ENCODE data around the gene TNPO3.

Gene TNPO3

DNA sequence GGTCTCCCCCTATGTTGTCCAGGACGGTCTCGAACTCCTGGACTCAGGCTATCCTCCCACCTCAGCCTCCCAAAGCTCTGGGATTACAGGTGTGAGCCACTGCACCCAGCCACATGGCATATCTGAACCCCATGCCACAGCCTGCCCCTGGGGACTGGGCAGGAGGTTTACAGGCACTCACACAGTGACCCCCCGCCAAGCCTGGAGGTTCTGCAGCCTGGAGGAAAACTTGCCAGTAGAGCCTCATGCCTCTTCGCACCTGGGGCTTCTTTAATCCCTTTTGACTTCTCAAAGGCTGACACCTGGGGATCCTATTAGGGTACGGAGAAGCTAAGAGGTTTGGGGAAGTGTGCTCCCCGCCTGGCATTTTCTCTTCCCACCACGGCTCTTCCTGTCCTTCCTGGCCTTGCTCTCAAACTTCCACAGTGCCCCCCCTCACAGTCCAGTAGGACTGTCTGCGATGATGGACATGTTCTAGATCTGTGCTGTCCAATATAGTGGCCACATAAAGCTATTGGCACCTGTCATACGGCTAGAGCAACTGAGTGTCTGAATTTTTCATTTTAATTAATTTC, 133.0 kb downstream of the TNPO3 start:
- H3K27me3 ChIP-seq (ENCODE audit: insufficient read depth, low read length), result peaks cover 46% of the 10 kb centered on the region

DNA sequence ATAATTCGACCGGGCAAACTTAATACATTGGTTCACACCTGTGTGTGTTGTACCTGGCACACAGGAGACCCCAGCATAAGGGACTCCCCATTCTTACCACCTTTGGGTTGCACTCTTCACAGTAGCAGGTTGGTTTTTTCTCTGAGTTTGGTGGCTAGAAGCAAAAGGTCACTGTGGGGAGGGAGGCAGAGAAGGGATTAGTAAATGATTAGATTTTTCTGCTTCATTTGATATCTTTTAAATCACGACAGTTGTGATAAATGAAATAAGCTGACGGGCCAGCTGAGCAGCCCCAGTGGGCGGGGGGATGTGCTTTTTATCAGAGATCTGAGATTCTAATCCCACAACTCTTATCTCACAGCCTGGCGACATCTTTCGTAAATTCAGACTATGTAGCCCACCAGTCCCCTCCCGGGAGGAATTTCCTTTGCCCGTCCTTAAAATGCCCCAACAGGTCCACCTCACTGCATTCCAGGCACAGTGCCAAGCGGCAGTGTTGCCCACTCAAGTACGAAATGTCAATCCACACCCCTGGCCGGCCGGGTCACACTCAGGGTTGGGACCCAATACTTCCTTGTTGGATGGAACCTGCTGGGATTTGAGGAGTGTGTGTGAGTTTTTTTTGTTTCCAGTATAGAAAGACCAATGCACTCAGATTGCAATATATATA, 133.9 kb downstream of the TNPO3 start:
- no peak overlapping the region for H3K4me3 ChIP-seq (ENCODE audit: low read length)
- no peak overlapping the region for H2AFZ ChIP-seq (ENCODE audit: low read depth, low read length)
- peaks cover 10% of the 10 kb centered on the region for H3K9me3 ChIP-seq (ENCODE audit: low read length)
- H3K27me3 ChIP-seq (ENCODE audit: insufficient read depth, low read length), result peaks cover 56% of the 10 kb centered on the region
- H3K4me1 ChIP-seq (ENCODE audit: insufficient read depth, low read length), result no peaks in the 10 kb centered on the region
- H3K36me3 ChIP-seq (ENCODE audit: insufficient read depth, low read length), result no peaks in the 10 kb centered on the region

More for the DNA sequence above, 133.0 kb downstream of the TNPO3 start:
- Histone ChIP-seq H3K36me3 (ENCODE audit: insufficient read depth, low read length) (no peaks in the 10 kb centered on the region), H2AFZ (ENCODE audit: low read depth, low read length) (no peak overlapping the region), H3K4me1 (ENCODE audit: insufficient read depth, low read length) (no peaks in the 10 kb centered on the region), H3K4me3 (ENCODE audit: low read length) (no peak overlapping the region), H3K9me3 (ENCODE audit: low read length) (peaks cover 4% of the 10 kb centered on the region)

DNA sequence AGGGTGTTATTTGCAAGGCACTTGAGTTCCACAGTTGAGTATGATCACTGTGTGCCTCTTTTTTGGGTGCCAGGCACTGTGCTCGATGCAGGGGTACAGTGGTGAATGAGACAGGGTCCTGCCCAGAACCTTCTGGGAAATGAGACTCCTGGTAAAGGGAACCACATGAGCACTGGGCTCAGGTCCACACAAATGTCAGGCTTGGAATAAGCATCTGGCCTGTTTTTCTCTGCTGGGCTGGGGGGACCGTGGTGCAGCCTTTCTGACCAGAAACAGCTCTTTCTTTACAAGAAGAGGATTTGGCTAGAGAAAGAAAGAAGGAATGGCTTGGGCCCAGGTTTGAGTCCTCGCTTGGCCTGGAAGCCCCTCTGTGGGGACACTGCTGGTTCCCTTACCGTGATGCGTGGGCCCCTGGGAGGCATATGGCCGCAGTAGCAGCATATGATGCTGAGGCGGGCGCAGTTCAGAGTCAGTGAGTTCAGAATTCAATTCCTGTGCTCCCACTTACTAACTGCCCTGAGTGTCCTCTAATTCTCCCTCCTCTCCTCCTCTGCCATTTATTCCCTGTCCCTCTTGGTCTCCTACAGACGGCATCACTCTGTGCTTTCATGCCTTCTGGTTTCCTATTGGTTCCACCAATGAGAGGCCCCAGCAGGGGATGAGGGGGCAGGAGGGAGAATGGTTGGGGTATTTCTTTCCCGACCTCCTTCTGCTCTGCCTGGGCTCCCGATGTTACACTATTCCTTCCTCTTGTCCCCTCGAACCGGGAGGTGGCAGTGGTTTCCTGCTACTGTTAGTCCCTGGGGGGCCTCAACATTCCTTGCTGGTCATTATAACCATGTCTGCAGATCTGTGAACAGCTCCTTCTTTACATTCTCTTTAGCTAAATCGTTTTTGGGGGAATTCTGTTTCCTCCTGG, 134.8 kb downstream of the TNPO3 start:
- H3K4me3 ChIP-seq (ENCODE audit: low read length), result no peak overlapping the region
- no peaks in the 10 kb centered on the region for H3K4me1 ChIP-seq (ENCODE audit: insufficient read depth, low read length)
- no peaks in the 10 kb centered on the region for H3K36me3 ChIP-seq (ENCODE audit: insufficient read depth, low read length)
- peaks cover 10% of the 10 kb centered on the region for H3K9me3 ChIP-seq (ENCODE audit: low read length)
- no peak overlapping the region for H2AFZ ChIP-seq (ENCODE audit: low read depth, low read length)
- H3K27me3 ChIP-seq (ENCODE audit: insufficient read depth, low read length), result peaks cover 63% of the 10 kb centered on the region

DNA sequence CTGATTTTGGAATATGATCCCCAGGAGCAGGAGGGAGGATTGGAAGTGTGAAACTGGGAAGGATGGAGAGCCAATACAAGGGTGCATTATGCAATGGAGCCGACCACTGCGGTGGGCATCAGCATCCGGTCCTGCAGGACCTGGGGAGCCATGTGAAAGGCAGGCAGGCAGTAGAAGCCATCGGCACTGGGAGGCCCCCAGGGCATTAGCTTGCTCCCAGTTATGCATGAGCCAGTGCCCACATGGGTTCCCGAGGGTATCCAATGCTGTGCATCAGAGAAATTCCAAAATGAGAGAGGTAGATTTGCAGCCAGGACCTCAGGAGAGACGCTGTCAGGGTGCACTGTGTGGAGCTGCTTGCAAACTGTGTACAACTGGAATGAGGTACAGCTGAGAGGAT, 135.7 kb downstream of the TNPO3 start:
- Histone ChIP-seq H3K4me1 (ENCODE audit: insufficient read depth, low read length) (no peaks in the 10 kb centered on the region), H3K4me3 (ENCODE audit: low read length) (no peak overlapping the region), H2AFZ (ENCODE audit: low read depth, low read length) (no peak overlapping the region), H3K9me3 (ENCODE audit: low read length) (peaks cover 10% of the 10 kb centered on the region), H3K36me3 (ENCODE audit: insufficient read depth, low read length) (no peaks in the 10 kb centered on the region), H3K27me3 (ENCODE audit: insufficient read depth, low read length) (peaks cover 71% of the 10 kb centered on the region)

DNA sequence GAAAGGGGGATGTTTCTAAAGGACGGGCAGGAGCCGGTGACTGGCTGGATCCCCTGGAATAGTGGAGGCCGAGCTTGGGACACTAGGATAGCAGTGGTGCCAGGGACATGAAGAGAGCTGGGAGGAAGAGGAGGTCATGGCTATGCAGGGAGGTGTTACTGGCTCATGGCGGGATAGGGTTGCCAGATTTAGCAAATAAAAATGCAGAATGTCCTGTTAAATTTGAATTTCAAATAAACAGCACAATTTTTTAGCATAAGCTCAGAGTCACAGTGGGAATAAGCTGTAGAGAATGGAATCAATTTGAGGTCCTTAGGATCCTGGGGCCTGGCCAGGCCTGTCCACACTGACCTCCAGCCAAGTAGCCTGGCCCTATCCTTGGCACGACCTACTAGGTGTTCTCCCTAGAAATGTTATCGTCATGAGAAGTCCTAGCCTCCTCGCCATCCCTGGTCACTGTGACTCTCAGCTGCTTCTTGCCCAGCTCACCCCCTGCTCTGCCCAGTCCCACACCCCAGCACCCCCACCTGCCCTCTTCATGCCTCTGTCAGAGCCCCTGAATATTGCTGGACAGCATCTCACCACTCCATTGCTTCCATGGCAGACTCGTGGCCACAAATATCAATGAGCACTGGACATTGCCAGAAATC, 136.8 kb downstream of the TNPO3 start:
- no peaks in the 10 kb centered on the region for H3K4me1 ChIP-seq (ENCODE audit: insufficient read depth, low read length)
- H3K4me3 ChIP-seq (ENCODE audit: low read length), result no peak overlapping the region
- peaks cover 74% of the 10 kb centered on the region for H3K27me3 ChIP-seq (ENCODE audit: insufficient read depth, low read length)
- no peaks in the 10 kb centered on the region for H3K36me3 ChIP-seq (ENCODE audit: insufficient read depth, low read length)
- no peak overlapping the region for H2AFZ ChIP-seq (ENCODE audit: low read depth, low read length)
- H3K9me3 ChIP-seq (ENCODE audit: low read length), result peaks cover 10% of the 10 kb centered on the region

DNA sequence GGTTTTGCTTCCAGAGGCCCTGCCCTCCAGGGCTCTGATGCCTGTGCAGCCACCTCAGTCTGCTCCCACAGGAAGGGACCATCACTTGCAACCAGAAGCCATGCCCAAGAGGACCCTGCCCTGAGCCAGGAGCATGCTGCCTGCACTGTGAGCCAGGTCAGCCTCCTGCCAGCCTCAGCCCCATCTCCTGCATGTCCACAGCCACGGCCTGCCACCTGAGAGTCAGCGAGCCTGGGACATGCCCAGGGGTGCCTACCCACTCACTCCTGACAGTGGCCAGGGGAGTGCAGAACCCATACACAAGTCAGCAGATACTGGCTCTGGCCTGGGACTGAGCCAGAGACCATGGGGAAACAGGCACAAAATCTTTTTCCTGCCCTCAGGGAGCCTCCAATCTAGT, 137.8 kb downstream of the TNPO3 start:
- Histone ChIP-seq H2AFZ (ENCODE audit: low read depth, low read length) (no peak overlapping the region), H3K4me1 (ENCODE audit: insufficient read depth, low read length) (no peaks in the 10 kb centered on the region), H3K36me3 (ENCODE audit: insufficient read depth, low read length) (no peaks in the 10 kb centered on the region), H3K27me3 (ENCODE audit: insufficient read depth, low read length) (peaks cover 73% of the 10 kb centered on the region), H3K9me3 (ENCODE audit: low read length) (peaks cover 10% of the 10 kb centered on the region), H3K4me3 (ENCODE audit: low read length) (no peak overlapping the region)

DNA sequence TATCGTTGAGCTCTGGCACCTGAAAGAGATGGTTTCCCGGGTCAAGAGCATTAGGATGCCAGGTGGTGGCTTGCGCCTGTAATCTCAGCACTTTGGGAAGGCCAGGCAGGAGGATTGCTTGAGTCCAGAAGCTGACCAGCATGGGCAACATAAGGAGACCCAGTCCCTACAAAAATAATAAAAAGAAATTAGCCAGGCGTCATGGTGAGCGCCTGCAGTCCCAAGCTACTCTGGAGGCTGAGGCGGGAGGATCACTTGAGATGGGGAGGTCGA, 138.3 kb downstream of the TNPO3 start:
- no peak overlapping the region for H2AFZ ChIP-seq (ENCODE audit: low read depth, low read length)
- no peaks in the 10 kb centered on the region for H3K36me3 ChIP-seq (ENCODE audit: insufficient read depth, low read length)
- no peaks in the 10 kb centered on the region for H3K4me1 ChIP-seq (ENCODE audit: insufficient read depth, low read length)
- peaks cover 73% of the 10 kb centered on the region for H3K27me3 ChIP-seq (ENCODE audit: insufficient read depth, low read length)
- no peak overlapping the region for H3K4me3 ChIP-seq (ENCODE audit: low read length)
- H3K9me3 ChIP-seq (ENCODE audit: low read length), result peaks cover 10% of the 10 kb centered on the region

DNA sequence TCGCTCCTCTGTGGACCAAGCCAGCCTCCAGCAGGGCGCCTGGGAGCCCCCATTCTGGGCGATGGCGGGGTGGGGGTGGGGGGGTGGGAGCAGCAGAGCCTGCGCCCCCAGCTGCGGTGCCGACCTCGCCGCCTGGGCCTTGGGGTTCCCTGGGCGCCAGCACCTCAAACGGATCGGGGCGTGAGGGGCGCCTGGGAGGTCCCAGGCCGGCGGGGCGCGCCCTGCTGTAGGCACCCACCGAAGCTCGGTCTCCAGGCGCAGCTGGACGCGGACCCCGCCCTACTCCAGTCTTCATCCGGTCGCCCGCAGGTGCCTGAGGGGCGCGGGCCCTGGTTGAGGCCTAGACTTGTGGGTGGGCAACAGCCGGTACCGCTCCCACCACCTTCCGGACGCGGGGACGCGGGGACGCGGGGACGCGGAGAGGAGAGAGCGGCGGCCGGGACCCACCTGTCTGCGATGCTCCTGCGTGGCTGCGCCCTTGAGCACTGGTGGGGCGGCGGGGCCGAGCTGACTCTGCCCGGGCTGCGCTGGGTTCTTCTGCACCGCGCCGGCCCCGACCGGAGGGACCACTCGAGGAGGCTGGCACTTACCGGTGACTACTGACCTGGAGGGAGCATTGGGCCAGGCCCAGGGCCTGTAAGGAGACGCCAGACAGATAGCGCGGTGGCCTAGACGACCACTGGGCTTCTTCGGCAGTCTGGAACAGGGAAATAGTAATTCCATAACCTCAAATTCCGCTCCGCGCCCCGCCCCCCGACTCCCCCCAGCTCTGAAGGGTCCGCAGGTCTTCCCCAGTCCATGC, 138.9 kb downstream of the TNPO3 start:
- no peak overlapping the region for H3K4me3 ChIP-seq (ENCODE audit: low read length)
- no peaks in the 10 kb centered on the region for H3K36me3 ChIP-seq (ENCODE audit: insufficient read depth, low read length)
- H3K27me3 ChIP-seq (ENCODE audit: insufficient read depth, low read length), result peaks cover 76% of the 10 kb centered on the region
- no peak overlapping the region for H2AFZ ChIP-seq (ENCODE audit: low read depth, low read length)
- H3K4me1 ChIP-seq (ENCODE audit: insufficient read depth, low read length), result no peaks in the 10 kb centered on the region
- H3K9me3 ChIP-seq (ENCODE audit: low read length), result peaks cover 10% of the 10 kb centered on the region

DNA sequence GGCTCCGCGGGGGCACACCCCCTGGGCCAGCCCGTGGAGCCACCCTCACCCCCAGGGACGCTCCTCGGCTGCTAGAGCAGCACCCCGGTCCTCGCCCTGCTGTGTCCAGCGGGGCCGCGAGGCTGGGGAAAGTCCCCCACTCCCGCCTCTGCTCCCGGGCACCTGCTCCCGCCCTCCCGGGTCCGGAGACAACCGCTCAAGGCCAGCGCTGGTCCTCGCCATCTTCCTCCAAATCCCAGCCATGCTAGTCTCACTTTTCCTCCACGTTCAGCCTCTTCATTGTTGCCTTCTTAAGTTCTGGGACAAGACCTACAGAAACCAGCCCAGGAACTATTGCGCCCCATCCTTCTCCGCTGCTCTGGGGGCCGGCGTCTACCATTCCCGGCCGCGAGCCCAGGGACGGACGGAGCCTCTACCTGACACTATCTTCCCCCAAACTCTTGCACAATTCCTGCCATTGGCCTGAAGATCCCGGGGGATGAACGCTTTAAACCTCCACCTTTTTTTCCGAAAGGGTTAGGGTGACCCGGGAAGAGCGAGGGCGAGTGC, 139.6 kb downstream of the TNPO3 start:
- peaks cover 77% of the 10 kb centered on the region for H3K27me3 ChIP-seq (ENCODE audit: insufficient read depth, low read length)
- no peak overlapping the region for H3K4me3 ChIP-seq (ENCODE audit: low read length)
- H3K4me1 ChIP-seq (ENCODE audit: insufficient read depth, low read length), result no peaks in the 10 kb centered on the region
- H3K9me3 ChIP-seq (ENCODE audit: low read length), result peaks cover 10% of the 10 kb centered on the region
- no peaks in the 10 kb centered on the region for H3K36me3 ChIP-seq (ENCODE audit: insufficient read depth, low read length)
- H2AFZ ChIP-seq (ENCODE audit: low read depth, low read length), result no peak overlapping the region

DNA sequence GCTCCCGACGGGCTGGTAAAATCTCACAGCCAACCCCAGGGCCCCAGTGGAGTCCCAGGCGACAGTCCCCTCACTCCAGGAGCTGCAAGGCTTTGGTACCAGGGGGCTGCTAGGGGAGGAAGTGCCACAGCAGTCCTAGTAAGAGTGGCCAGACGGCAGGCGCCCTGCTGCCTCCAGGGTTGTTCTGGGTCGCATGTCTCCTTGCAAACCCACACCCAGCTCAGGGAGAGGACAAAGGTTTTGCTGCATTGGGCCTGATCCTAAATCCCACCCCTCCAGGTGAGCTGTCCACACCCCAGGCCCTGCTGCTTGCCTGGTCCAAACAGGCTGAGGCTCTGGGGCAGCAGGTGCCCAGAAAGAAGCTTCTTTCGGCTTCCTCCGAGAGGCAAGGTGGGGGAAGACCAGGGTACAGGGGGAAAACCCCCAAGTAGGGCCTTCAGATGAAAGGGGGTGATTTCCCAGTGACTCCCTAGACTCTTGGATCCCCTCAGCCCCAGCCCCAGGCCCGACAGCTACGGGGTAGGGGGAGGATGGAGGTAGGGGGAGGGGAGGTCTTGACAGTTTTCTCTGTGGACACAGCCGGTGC, 140.3 kb downstream of the TNPO3 start:
- Histone ChIP-seq H3K4me1 (ENCODE audit: insufficient read depth, low read length) (peaks cover 2% of the 10 kb centered on the region), H2AFZ (ENCODE audit: low read depth, low read length) (no peak overlapping the region), H3K9me3 (ENCODE audit: low read length) (peaks cover 10% of the 10 kb centered on the region), H3K4me3 (ENCODE audit: low read length) (no peak overlapping the region), H3K36me3 (ENCODE audit: insufficient read depth, low read length) (no peaks in the 10 kb centered on the region), H3K27me3 (ENCODE audit: insufficient read depth, low read length) (peaks cover 76% of the 10 kb centered on the region)

DNA sequence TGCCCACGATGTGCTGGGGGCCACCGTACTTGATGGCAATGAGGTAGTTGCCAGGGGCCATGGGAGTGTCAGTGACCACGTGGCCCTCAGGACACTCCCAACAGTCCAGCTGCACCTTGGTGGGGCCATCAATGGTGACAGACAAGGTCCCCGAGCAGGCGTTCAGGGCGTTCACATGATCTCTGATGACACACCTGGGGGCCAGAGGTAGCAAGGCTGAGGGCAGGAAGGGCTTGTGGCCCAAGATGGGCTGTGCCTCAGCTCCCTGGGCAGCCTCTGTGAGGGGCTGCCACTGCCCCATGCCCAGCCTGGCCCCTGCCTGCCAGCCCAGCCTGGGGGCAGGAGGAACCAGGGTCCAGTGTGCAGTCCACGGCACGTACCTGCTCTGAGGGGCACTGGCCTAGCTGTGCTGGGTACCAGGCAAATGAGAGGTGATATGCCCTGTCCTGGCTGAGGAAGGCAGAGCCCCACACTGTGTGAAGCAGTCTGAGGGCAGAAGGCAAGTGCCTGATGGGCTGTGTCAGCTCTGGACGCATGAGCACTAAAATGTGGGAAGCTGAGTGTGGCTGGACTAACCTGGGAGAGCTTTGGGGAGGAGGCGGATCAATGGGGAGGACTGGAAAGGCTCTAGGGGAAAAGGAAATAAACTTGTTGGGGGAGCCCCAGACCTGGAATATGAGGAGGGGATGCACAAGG, 140.9 kb downstream of the TNPO3 start:
- no peak overlapping the region for H2AFZ ChIP-seq (ENCODE audit: low read depth, low read length)

More for the DNA sequence above, 140.9 kb downstream of the TNPO3 start:
- Histone ChIP-seq H3K27me3 (ENCODE audit: insufficient read depth, low read length) (peaks cover 76% of the 10 kb centered on the region), H3K4me1 (ENCODE audit: insufficient read depth, low read length) (peaks cover 7% of the 10 kb centered on the region), H3K36me3 (ENCODE audit: insufficient read depth, low read length) (no peaks in the 10 kb centered on the region), H3K4me3 (ENCODE audit: low read length) (no peak overlapping the region), H3K9me3 (ENCODE audit: low read length) (peaks cover 7% of the 10 kb centered on the region)
